Bronchus fibroblast of lung (primary cell): Measurements from ENCODE around the gene RECK. TPM values are rescaled to one million over a fixed set of nuclear protein-coding genes. Genes with fewer than 3 reads are reported as not detected.

Experiments
- total RNA-seq: library from RNA; depleted of rRNA; stranded (reverse); fragments of >200 nt; gene quantifications from 2 replicates; pipeline ENCODE4 v1.2.3, GENCODE V29; 2015

RECK gene, protein sequence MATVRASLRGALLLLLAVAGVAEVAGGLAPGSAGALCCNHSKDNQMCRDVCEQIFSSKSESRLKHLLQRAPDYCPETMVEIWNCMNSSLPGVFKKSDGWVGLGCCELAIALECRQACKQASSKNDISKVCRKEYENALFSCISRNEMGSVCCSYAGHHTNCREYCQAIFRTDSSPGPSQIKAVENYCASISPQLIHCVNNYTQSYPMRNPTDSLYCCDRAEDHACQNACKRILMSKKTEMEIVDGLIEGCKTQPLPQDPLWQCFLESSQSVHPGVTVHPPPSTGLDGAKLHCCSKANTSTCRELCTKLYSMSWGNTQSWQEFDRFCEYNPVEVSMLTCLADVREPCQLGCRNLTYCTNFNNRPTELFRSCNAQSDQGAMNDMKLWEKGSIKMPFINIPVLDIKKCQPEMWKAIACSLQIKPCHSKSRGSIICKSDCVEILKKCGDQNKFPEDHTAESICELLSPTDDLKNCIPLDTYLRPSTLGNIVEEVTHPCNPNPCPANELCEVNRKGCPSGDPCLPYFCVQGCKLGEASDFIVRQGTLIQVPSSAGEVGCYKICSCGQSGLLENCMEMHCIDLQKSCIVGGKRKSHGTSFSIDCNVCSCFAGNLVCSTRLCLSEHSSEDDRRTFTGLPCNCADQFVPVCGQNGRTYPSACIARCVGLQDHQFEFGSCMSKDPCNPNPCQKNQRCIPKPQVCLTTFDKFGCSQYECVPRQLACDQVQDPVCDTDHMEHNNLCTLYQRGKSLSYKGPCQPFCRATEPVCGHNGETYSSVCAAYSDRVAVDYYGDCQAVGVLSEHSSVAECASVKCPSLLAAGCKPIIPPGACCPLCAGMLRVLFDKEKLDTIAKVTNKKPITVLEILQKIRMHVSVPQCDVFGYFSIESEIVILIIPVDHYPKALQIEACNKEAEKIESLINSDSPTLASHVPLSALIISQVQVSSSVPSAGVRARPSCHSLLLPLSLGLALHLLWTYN
- total RNA-seq, result 7.4 and 11.3 TPM in 2 replicates

DNA sequence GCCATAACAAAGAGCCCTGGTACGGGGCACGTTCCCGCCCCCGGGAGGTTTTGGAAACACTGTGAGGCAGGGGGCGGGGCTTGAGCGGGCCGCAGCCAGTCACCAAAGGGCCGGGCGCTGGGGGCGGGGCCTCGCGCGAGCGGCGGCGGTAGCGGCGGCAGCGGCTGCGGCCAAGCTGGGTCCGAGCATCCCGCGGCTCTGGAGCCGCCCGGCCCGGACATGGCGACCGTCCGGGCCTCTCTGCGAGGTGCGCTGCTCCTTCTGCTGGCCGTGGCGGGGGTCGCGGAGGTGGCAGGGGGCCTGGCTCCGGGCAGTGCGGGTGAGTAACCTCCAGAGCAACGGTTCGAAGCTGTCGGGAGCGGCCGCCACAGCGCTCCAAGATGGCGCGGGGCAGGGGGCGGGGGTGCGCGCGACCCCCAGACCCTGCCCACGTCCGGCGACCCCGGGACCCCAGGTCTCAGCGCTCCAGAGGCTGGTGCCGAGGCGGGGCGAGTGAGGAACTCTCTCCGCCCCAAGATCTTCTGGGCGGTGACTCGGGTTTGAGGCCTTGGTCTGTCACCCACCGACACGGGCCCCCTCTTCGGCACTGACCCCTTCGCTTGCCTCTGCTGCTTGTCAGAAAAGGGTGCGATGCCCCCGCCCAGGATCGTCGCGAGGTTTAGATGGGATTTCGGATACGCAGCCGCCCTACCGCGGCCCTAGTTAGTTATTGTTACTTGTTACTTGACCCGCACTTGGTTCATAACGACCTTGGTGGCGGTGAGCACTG lies at the start of gene RECK:
TSS of gene RECK (plus strand) at position 134 of the 769 bp plus-strand sequence. CDS start at position 220, 86 bp downstream.

DNA sequence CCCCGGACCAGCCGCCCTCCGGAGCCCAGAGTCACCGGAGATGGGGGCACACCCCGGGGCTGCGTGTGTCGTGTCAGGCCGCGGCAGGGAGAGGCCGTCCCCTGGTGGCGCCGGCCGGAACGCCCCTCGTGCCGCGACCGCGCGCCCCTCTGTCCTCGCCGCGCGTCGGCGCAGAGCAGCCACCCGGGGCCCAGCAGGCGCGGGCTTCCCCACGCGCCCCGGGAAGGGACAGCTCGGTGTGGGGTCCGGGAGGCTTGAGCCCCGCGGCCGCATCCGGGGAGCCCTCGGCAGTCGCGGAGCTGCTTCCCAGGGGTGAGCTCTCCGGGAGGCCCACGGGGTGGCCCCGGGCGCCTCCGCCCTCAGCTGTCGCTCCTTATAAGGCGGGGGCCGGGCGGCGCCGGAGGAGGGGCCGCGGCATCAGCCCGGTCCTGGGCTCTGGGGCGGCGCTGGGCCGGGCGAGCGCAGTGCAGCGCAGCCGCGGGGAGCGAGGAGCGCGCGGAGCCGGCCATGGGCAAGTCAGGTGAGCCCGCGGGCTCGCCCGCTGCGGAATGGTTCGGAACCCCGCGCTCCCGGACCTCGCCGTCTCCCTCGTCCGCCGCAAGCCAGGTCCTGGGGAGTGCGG lies 99.7 kb downstream of the RECK start, which contains the start of gene GLIPR2:
TSS of gene GLIPR2 (plus strand) at position 462 of the 622 bp plus-strand sequence. CDS start at position 508, 46 bp downstream.

DNA sequence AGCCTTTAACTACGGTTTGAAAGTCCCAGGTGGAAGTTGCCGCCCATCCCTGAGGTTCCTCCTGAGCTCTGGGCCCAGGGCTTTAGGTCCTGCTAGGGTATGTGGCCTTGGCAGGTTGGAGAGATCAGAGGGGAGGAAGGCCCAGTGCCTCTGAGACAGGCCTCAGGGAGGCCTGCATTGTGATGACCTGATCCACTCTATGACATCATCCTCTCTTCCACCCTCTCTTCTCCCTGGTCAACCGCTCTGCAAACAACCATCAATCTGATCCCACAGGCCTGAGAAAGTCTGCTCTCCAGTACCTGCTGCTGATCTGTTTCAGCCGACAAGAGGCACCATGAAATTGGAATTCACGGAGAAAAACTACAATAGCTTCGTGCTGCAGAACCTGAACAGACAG lies 132.5 kb downstream of the RECK start, which contains the start of gene CCIN:
TSS of gene CCIN (plus strand) at position 223 of the 400 bp plus-strand sequence. CDS start at position 338, 115 bp downstream.

Other genes starting within 250 kb of the RECK start
- gene NPR2, start 245.3 kb upstream of the RECK start, total RNA-seq, result 16.3 and 17.7 TPM in 2 replicates
- 1.5 and 2.4 TPM in 2 replicates for gene SPAG8, start 224.7 kb upstream of the RECK start, total RNA-seq
- gene HINT2, start 221.9 kb upstream of the RECK start, total RNA-seq, result 31.3 and 46.1 TPM in 2 replicates
- gene FAM221B, start 208.2 kb upstream of the RECK start, total RNA-seq, result not detected in 2 replicates
- 3.9 and 4.3 TPM in 2 replicates for gene TMEM8B, start 207.7 kb upstream of the RECK start, total RNA-seq
- not detected in 2 replicates for gene OR13J1, start 166.5 kb upstream of the RECK start, total RNA-seq
- 3.2 and 5.4 TPM in 2 replicates for gene HRCT1, start 130.7 kb upstream of the RECK start, total RNA-seq
- 0.34 TPM in 1 of 2 replicates, not detected in the other for gene SPAAR, start 127.4 kb upstream of the RECK start, total RNA-seq
- gene OR2S2, start 78.8 kb upstream of the RECK start, total RNA-seq, result not detected in 2 replicates
- 28.7 and 30.8 TPM in 2 replicates for gene GLIPR2, start 99.8 kb downstream of the RECK start, total RNA-seq
- gene CCIN, start 132.5 kb downstream of the RECK start, total RNA-seq, result 0.84 and 0.89 TPM in 2 replicates
- 260 and 303 TPM in 2 replicates for gene CLTA, start 154.0 kb downstream of the RECK start, total RNA-seq
- 28.7 and 28.9 TPM in 2 replicates for gene GNE, start 221.5 kb downstream of the RECK start, total RNA-seq